ENCODE measurements around the gene GNGT2.

The GNGT2 gene

GRCh38 chr17:49242813-49243212, 32.4 kb upstream of the GNGT2 start:
- intact Hi-C loops (cut with DNase I; ENCODE audit: low total_unique reads) = no loop called here
- H3K4me1 ChIP-seq = no peaks in the 10 kb centered on the region
- H3K36me3 ChIP-seq = no peaks in the 10 kb centered on the region
- no peak overlapping the region for H3K27ac ChIP-seq
- no peak for DNase-seq
- no peak overlapping the region for H3K4me3 ChIP-seq
- no peak for TF ChIP-seq CTCF (IDR thresholded peaks at IDR 0.05)
- no peaks in the 10 kb centered on the region for H3K9me3 ChIP-seq
- H3K27me3 ChIP-seq = peaks cover 0 to 32% of the 10 kb centered on the region in 2 donors

GRCh38 chr17:49241692-49242397, 31.5 kb upstream of the GNGT2 start:
- Histone ChIP-seq H3K27ac (no peak overlapping the region), H3K36me3 (no peaks in the 10 kb centered on the region), H3K9me3 (no peaks in the 10 kb centered on the region), H3K4me1 (no peaks in the 10 kb centered on the region), H3K4me3 (no peak overlapping the region), H3K27me3 (peaks cover 0 to 22% of the 10 kb centered on the region in 2 donors)
- DNase-seq = no peak
- no peak for TF ChIP-seq CTCF (IDR thresholded peaks at IDR 0.05)
- intact Hi-C loops (cut with DNase I; ENCODE audit: low total_unique reads) = no loop called here

- no peaks in the 10 kb centered on the region for H3K9me3 ChIP-seq
- no peak for TF ChIP-seq CTCF (IDR thresholded peaks at IDR 0.05)
- no peak overlapping the region for H3K27ac ChIP-seq
- no peak for DNase-seq
- H3K4me1 ChIP-seq = no peaks in the 10 kb centered on the region
- intact Hi-C loops (cut with DNase I; ENCODE audit: low total_unique reads) = no loop called here
- peaks cover 0 to 18% of the 10 kb centered on the region in 2 donors for H3K27me3 ChIP-seq
- no peaks in the 10 kb centered on the region for H3K36me3 ChIP-seq
- H3K4me3 ChIP-seq = no peak overlapping the region
Measured at GRCh38 chr17:49241040-49241439, 30.7 kb upstream of the GNGT2 start.

- H3K27me3 ChIP-seq = peaks cover 0 to 21% of the 10 kb centered on the region in 2 donors
- H3K36me3 ChIP-seq = no peaks in the 10 kb centered on the region
- no peak overlapping the region for H3K27ac ChIP-seq
- TF ChIP-seq CTCF (IDR thresholded peaks at IDR 0.05) = no peak
- H3K4me1 ChIP-seq = no peaks in the 10 kb centered on the region
- no peak overlapping the region for H3K4me3 ChIP-seq
- no peaks in the 10 kb centered on the region for H3K9me3 ChIP-seq
- no peak for DNase-seq
- intact Hi-C loops (cut with DNase I; ENCODE audit: low total_unique reads) = no loop called here
Measured at GRCh38 chr17:49240619-49241018, 30.2 kb upstream of the GNGT2 start.

- H3K4me1 ChIP-seq = no peaks in the 10 kb centered on the region
- no peaks in the 10 kb centered on the region for H3K9me3 ChIP-seq
- H3K27ac ChIP-seq = no peak overlapping the region
- no peak for TF ChIP-seq CTCF (IDR thresholded peaks at IDR 0.05)
- no peaks in the 10 kb centered on the region for H3K36me3 ChIP-seq
- H3K4me3 ChIP-seq = no peak overlapping the region
- DNase-seq = no peak
- intact Hi-C loops (cut with DNase I; ENCODE audit: low total_unique reads) = no loop called here
- H3K27me3 ChIP-seq = peaks cover 0 to 21% of the 10 kb centered on the region in 2 donors
Measured at GRCh38 chr17:49239963-49240362, 29.6 kb upstream of the GNGT2 start.

All from tibial artery (tissue), 4 donors.